ENCODE data around the gene CXCL11. TPM values are rescaled to one million over a fixed set of nuclear protein-coding genes. Genes with fewer than 3 reads are reported as not detected.

Gene CXCL11
- total and polyA plus RNA-seq, 10 donors = 0.96 to 5.4 (median 2.2) TPM

GRCh38 chr4:76028350-76028765 is 7.5 kb downstream of the CXCL11 start:
- Histone ChIP-seq H3K4me3 (peak overlapping the region in 2 of 8 donors; percentile 33 to 53), H3K36me3 (no peaks in the 10 kb centered on the region), H3K27ac (peak overlapping the region in 7 of 8 donors; percentile 24 to 76 (median 63)), H3K27me3 (replicated peaks in 1 of 7) (no peaks in the 10 kb centered on the region), H3K4me1 (peaks cover 6 to 34% (median 20%) of the 10 kb centered on the region in 6 donors), H3K9me3 (no peaks in the 10 kb centered on the region)
- WGBS, 5 donors = 5 to 9% (median 6%) methylated on average over 6 of the region's 6 CpGs
- no peak for TF ChIP-seq POLR2AphosphoS5 (IDR thresholded peaks at IDR 0.05)
- TF ChIP-seq POLR2A (IDR thresholded peaks at IDR 0.05) = no peak
- TF ChIP-seq, protein P1, sequence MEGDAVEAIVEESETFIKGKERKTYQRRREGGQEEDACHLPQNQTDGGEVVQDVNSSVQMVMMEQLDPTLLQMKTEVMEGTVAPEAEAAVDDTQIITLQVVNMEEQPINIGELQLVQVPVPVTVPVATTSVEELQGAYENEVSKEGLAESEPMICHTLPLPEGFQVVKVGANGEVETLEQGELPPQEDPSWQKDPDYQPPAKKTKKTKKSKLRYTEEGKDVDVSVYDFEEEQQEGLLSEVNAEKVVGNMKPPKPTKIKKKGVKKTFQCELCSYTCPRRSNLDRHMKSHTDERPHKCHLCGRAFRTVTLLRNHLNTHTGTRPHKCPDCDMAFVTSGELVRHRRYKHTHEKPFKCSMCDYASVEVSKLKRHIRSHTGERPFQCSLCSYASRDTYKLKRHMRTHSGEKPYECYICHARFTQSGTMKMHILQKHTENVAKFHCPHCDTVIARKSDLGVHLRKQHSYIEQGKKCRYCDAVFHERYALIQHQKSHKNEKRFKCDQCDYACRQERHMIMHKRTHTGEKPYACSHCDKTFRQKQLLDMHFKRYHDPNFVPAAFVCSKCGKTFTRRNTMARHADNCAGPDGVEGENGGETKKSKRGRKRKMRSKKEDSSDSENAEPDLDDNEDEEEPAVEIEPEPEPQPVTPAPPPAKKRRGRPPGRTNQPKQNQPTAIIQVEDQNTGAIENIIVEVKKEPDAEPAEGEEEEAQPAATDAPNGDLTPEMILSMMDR (IDR thresholded peaks at IDR 0.05 in 8 of 11, conservative IDR thresholded peaks at IDR 0.05 in 3 of 11) = no peak
- intact Hi-C loops (cut with DNase I; ENCODE audit: low total_unique reads) = no loop called here
- DNase-seq = no peak

DNA sequence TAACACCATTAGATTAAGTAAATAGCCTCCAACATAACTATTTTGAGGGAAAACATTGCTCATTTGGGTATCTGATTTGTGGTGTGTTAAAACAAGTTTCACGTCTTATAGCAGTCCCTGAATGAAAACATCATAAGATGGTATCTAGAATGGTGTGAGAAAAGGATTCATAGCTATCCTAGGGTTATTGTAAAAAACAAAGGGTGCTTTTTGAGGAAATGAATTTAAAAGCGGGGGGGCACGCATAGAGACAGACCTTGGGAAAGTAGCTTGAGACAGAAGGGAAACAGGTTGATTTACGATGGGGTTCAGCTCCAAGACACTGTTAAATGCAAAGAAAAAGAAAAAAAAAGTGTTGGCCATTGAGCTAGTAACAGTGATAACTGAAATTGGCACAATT is 11.8 kb downstream of the CXCL11 start:
- no peaks in the 10 kb centered on the region for H3K36me3 ChIP-seq
- no peaks in the 10 kb centered on the region for H3K9me3 ChIP-seq
- peak overlapping the region in 2 of 8 donors; percentile 5 to 51 for H3K27ac ChIP-seq
- intact Hi-C loops (cut with DNase I; ENCODE audit: low total_unique reads) = no loop called here
- no peak for TF ChIP-seq POLR2A (IDR thresholded peaks at IDR 0.05)
- TF ChIP-seq, protein P1 (IDR thresholded peaks at IDR 0.05 in 8 of 11, conservative IDR thresholded peaks at IDR 0.05 in 3 of 11) = no peak
- no peak for TF ChIP-seq POLR2AphosphoS5 (IDR thresholded peaks at IDR 0.05)
- peak overlapping the region in 1 of 8 donors; percentile 21 for H3K4me3 ChIP-seq
- WGBS, 5 donors = 22 to 44% (median 38%) methylated on average over 4 of the region's 4 CpGs
- no peaks in the 10 kb centered on the region for H3K27me3 ChIP-seq (replicated peaks in 1 of 7)
- H3K4me1 ChIP-seq = peaks cover 12 to 33% (median 27%) of the 10 kb centered on the region in 6 donors
- no peak for DNase-seq

- 5 to 12% (median 11%) methylated on average over 3 of the region's 3 CpGs for WGBS, 5 donors
- Histone ChIP-seq H3K36me3 (no peaks in the 10 kb centered on the region), H3K27ac (peak within 1 kb of the TSS in 2 of 8 donors; percentile 5 to 51), H3K9me3 (no peaks in the 10 kb centered on the region), H3K4me3 (peak within 1 kb of the TSS in 2 of 8 donors; percentile 7 to 21), H3K4me1 (peaks cover 12 to 27% (median 21%) of the 10 kb centered on the region in 6 donors), H3K27me3 (replicated peaks in 1 of 7) (no peaks in the 10 kb centered on the region)
- intact Hi-C loops (cut with DNase I; ENCODE audit: low total_unique reads) = no loop called here
- no peak for DNase-seq
- no peak for TF ChIP-seq POLR2A (IDR thresholded peaks at IDR 0.05)
Measured at GRCh38 chr4:76023389-76023788, 12.5 kb downstream of the CXCL11 start, which contains the start of gene CXCL10. Gene CXCL10 (minus strand): TSS chr4:76023497. CDS start chr4:76023431, 66 bp downstream.

GRCh38 chr4:76022677-76023076 is 13.2 kb downstream of the CXCL11 start:
- no peaks in the 10 kb centered on the region for H3K9me3 ChIP-seq
- H3K4me3 ChIP-seq = no peak overlapping the region
- 71 to 86% (median 79%) methylated on average over 2 of the region's 2 CpGs for WGBS, 5 donors
- no peaks in the 10 kb centered on the region for H3K27me3 ChIP-seq (replicated peaks in 1 of 7)
- no peak overlapping the region for H3K27ac ChIP-seq
- TF ChIP-seq, protein P1 (IDR thresholded peaks at IDR 0.05 in 8 of 11, conservative IDR thresholded peaks at IDR 0.05 in 3 of 11) = no peak
- TF ChIP-seq POLR2AphosphoS5 (IDR thresholded peaks at IDR 0.05) = no peak
- no peak for TF ChIP-seq POLR2A (IDR thresholded peaks at IDR 0.05)
- no peaks in the 10 kb centered on the region for H3K36me3 ChIP-seq
- peaks cover 12 to 21% (median 18%) of the 10 kb centered on the region in 6 donors for H3K4me1 ChIP-seq
- no peak for DNase-seq
- intact Hi-C loops (cut with DNase I; ENCODE audit: low total_unique reads) = no loop called here

All from spleen (tissue), 11 donors.